Lower leg skin (tissue), 3 donors: ENCODE data around the gene LTBP3.

ENCODE experiments used
- CTCF ChIP-seq, 3 donors: fragments of 450-650 bp; IDR thresholded peaks; one replicate each; pipeline ENCODE4 v1.5.1; 2016; ENCODE audit warnings: antibody characterized with exemption in 3 of 3, mild to moderate bottlenecking in 3 of 3, moderate library complexity in 2 of 3
- POLR2A ChIP-seq, 2 donors: fragments of 450-650 bp; IDR thresholded peaks; one replicate each; pipeline ENCODE4 v1.6.1; 2016 to 2017; ENCODE audit warnings: antibody characterized with exemption in 2 of 2, mild to moderate bottlenecking in 1 of 2, moderate library complexity in 1 of 2

DNA sequence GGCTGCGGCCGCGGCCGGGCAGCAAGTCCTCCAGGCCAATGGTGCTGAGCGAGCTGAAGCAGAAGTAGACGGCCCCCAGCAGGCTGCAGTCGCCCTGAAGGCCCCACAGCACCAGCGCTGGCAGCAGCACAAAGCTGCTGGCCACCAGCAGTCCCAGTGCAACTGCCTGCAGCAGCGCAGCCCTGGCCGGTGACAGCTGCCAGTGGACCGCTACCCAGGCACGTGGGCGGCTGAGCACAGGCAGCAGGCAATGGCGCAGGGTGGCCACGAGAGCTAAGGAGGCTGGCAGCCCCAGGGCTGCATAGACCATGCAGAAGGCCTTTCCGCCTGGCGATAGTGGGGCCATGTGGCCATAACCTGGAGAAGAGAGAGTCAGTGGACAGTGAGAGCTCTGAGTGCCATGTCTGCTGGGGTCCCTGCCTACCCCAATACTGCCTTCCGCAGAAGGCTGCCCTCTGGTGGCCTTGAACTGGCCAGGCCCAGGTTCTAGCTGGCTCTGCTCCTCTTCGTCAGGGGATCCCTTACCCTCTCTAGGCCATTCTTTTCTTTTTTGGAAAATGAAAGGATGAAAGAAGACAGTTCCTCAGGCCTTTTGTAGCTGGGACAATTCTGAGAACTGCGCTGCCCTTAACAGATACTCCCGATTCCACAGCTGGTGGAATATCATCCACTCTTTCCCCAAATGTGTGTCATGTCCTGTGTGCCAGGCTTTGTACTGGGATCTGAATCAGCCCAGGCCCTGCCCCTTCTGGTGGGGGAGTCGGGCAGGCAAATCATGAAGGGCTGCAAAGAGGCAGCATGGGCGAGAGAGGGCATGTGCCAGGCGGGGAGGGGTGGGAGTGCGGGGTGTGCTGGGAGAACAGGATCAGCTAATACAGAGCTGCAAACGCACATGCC is 35.6 kb upstream of the LTBP3 start:
- TF ChIP-seq CTCF (IDR thresholded peaks at IDR 0.05) (no peak), POLR2A (IDR thresholded peaks at IDR 0.05) (no peak)
